Uterus (tissue), 2 donors: ENCODE measurements around the gene AP3B1.

Source experiments
- CTCF ChIP-seq, 4 experiments: fragments of 200-600 bp in 2 of 4; fragments of 450-650 bp in 2 of 4; sonication (generic) in 2 of 4; IDR thresholded peaks; one replicate each; pipeline ENCODE4 v1.5.1; 2016 to 2019; ENCODE audit warnings: antibody characterized with exemption in 4 of 4, mild to moderate bottlenecking in 2 of 4, moderate library complexity in 1 of 4
- POLR2A ChIP-seq, 2 donors: fragments of 450-650 bp; IDR thresholded peaks; one replicate each; pipeline ENCODE4 v1.6.1; 2016; ENCODE audit warnings: antibody characterized with exemption in 2 of 2, mild to moderate bottlenecking in 1 of 2, moderate library complexity in 1 of 2

GRCh38 chr5:78126536-78126935 is 168.0 kb downstream of the AP3B1 start:
- TF ChIP-seq CTCF (IDR thresholded peaks at IDR 0.05) = no peak
- TF ChIP-seq POLR2A (IDR thresholded peaks at IDR 0.05) = no peak
